ENCODE data around the gene PHLDA2.

DNA sequence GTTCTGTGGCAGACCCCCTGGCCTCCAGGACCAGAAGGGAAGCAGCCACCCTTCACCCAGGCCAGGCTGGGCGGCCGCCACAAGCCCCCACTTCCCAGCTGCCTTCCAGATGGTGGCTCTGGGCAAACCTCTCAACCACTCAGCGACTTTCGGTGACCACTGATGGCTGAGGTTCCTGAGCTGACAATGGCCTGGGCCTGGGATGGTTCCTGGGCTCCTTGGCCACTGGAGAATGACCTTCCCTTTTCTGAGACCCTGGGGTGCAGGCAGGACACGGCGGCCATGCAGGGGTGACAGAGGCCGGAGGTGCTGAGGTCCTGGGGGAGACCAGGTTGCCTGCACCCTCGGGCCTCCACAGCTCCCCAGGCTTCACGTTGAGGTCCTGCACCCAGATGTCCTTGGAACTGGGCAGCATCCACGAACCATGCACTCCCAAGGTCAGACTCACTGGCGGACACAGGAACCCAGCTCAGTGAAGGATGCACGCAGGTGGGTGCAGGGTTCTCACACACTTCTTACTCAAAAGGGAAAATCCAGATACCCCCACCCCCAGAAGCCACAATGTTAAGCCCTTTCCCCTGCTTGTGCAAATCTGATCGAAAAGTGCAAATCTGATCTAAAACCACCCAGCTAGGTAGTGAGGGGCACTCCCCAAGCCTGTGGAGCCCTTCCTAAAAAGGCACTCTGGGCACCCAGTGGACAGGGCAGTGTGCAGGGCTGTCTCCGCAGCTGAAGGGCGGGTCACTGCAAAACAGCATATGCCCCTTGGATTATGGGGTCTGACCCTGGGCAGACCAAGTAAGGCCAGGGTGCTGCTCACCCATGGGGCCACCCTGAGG lies 13.9 kb upstream of the PHLDA2 start:
- no peak for TF ChIP-seq POLR2AphosphoS5 (IDR thresholded peaks at IDR 0.05; ENCODE audit: low read depth, low read length)
- TF ChIP-seq, protein P1, sequence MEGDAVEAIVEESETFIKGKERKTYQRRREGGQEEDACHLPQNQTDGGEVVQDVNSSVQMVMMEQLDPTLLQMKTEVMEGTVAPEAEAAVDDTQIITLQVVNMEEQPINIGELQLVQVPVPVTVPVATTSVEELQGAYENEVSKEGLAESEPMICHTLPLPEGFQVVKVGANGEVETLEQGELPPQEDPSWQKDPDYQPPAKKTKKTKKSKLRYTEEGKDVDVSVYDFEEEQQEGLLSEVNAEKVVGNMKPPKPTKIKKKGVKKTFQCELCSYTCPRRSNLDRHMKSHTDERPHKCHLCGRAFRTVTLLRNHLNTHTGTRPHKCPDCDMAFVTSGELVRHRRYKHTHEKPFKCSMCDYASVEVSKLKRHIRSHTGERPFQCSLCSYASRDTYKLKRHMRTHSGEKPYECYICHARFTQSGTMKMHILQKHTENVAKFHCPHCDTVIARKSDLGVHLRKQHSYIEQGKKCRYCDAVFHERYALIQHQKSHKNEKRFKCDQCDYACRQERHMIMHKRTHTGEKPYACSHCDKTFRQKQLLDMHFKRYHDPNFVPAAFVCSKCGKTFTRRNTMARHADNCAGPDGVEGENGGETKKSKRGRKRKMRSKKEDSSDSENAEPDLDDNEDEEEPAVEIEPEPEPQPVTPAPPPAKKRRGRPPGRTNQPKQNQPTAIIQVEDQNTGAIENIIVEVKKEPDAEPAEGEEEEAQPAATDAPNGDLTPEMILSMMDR (IDR thresholded peaks at IDR 0.05): no peak

All from Panc1 (cell line).